Measurements from ENCODE around the gene CHAF1A. TPM values are rescaled to one million over a fixed set of nuclear protein-coding genes. Genes with fewer than 3 reads are reported as not detected.
A peak's percentile ranks its signal among the peaks of the same experiment; 100 is the strongest.

Gene CHAF1A
- total RNA-seq = 23.0 TPM

GRCh38 chr19:4402171-4403004 is at the start of gene CHAF1A:
CHAF1A (plus strand) TSS chr19:4402640; CDS start chr19:4402763, 123 bp downstream.
- DNase-seq (ENCODE audit: low spot score) = peak; percentile 99

GRCh38 chr19:4352701-4353121 is 49.7 kb upstream of the CHAF1A start:
- no peak for DNase-seq (ENCODE audit: low spot score)

DNA sequence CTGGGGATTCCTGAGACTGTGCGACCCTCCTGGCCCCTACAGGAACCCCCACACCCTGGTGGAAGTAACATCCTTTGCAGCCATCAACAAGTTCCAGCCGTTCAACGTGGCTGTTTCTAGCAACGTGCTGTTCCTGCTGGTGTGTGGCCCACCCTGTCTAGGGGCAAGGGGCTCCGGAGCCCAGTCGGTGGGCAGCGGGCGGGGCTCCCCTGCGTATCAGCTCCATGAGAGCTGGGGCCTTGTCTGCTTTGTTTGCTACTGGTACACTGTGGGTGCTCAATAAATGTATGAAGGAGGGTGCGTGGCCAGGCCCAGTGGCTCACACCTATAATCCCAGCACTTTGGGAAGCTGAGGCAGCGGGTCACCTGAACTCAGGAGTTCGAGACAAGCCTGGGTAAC is 48.2 kb upstream of the CHAF1A start:
- DNase-seq (ENCODE audit: low spot score) = no peak

DNA sequence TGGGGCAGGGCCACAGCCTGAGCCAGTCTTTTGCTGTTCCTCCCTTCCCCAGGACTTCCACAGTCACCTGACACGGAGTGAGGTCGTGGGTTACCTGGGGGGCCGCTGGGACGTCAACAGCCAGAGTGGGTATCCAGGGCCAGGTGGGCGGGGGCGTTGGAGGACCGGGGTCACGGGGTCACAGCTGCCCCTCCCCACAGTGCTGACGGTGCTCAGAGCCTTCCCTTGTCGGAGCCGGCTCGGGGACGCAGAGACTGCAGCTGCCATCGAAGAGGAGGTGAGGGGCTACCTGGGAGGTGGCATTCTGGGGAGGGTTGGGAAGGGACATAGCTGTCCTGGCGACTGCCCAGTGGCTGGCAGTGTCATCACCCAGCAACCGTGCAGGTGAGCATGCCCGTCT is 47.5 kb upstream of the CHAF1A start:
- no peak for DNase-seq (ENCODE audit: low spot score)

- no peak for DNase-seq (ENCODE audit: low spot score)
Measured at GRCh38 chr19:4357095-4357797, 45.2 kb upstream of the CHAF1A start.

- DNase-seq (ENCODE audit: low spot score) = no peak
Measured at GRCh38 chr19:4357921-4358326, 44.5 kb upstream of the CHAF1A start.

GRCh38 chr19:4358709-4359626 is 43.5 kb upstream of the CHAF1A start:
- DNase-seq (ENCODE audit: low spot score) = no peak

GRCh38 chr19:4359627-4360000 is 42.8 kb upstream of the CHAF1A start:
- no peak for DNase-seq (ENCODE audit: low spot score)

DNA sequence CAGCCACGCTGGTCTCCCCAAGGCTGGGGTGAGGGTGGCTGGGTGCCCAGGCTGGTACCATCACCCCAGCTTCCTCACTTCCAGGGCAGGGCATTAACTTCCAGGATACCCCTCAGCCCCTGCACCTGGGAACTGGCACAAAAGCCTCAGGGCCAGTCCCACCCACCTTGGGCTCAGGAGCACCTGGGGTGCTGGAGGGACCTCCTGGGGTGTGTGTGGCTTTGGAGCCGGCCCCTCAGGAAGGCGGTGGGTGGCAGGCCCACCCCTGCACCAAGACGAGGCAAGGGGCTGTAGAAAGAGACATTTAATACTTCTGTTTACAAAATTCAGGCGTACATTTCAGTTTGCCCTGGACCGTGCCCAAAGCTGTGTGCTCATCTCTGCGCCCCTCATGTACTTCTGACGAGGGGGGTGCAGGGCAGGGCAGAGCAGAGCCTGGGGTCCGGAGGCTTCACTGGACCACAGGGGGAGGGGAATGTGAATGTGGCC is 42.3 kb upstream of the CHAF1A start:
- DNase-seq (ENCODE audit: low spot score) = no peak

DNA sequence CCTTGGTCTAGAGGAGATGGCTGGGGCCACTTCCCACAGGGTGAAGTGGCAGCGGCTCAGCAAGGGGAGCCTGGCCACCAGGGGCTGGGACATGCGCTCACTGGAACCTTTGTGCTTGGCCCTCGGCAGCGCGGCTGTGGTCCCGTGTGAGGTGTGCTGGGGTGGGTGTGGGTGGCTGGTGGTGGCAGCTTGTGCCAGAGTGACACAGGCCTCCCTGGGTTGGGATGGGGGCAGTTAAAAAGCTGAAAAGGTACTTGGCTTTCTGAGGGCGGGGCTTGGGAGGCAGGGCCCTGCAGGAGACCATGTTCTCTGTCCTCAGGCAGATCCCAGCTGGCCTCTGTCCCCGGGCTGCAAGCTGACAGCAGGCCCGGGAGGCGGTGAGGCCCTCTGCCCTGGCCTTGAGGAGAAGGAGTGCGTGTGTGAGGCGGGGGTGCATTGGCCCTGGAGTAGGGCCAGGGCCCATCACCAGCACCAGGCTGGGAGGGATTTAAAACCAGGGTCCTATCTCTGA is 41.7 kb upstream of the CHAF1A start:
- no peak for DNase-seq (ENCODE audit: low spot score)

DNA sequence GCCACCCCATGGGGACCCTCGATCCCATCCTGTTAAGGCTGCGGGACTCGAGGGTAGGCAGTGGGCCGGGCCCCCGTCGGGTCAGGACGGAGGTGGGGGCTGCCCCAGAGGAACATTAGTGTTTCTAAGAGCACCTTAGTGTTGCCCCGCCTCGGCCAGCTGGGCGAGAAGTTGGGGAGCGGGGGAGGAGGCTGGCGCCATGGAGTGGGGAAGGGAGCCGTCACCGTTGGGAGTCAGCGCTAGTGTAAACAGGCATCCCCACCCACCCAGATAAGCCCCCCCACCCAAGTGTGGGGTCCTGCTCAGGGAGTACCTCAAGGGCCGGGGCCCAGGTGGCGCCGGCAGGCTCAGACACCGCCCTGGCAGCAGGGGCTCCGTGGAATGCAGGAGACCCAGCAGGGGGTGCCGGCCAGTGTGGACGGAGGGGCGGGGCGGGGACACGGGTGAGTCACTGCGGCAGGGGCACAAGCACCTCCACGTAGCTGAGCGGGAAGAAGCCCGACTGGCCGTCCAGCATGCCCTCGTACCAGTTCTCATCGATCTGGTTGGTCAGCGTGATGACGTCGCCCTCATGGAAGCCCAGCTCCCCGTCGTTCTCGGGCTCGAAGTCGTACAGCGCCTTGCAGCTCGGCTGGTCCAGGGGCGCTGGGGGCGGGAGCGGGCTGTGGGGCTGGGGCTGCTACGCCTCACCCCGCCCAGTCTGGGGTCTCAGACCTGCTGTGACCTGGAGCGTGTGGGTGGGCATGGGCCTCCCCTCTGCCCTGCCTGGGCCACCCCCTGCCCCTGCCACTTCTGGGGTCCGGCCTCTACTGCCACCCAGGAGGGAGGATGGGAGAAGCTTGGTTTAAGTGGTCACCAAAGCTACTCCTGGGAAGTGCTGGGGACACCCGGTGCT is 41.0 kb upstream of the CHAF1A start:
- DNase-seq (ENCODE audit: low spot score) = no peak

DNA sequence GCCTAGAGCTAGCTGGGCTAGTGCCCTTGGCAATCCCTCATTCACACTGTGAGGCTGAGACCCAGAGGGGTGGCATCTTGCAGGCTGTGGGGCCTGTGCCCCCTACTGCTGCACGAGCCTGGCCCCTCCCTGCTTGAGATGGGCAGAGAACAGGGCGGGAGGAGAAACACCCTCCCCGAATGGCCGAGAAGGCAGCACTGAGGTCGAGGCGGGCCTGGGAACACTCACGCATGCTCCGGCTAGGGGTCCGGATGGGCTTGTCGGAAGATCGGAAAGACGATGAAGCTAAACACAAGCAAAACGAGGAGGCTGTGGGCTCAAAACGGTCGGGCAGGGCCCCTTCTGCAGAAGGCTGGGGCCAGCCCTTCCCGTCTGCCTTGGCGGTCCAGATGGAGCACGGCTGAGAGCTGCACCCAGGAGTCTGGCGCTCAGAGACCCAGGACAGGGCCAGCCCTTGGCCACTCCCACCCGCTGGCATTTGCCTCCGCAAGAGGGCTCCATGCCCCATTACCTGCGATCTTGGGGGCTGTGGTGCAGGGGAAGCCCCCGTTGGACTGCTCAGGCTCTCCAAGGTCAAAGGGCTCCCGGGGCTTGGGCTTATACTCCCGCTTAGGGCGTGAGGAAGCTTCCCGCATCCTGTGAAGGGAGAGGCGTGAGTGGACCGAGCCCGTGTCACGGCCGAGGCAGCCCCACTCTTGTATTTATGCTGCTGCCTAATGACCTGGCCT is 40.2 kb upstream of the CHAF1A start:
- no peak for DNase-seq (ENCODE audit: low spot score)

DNA sequence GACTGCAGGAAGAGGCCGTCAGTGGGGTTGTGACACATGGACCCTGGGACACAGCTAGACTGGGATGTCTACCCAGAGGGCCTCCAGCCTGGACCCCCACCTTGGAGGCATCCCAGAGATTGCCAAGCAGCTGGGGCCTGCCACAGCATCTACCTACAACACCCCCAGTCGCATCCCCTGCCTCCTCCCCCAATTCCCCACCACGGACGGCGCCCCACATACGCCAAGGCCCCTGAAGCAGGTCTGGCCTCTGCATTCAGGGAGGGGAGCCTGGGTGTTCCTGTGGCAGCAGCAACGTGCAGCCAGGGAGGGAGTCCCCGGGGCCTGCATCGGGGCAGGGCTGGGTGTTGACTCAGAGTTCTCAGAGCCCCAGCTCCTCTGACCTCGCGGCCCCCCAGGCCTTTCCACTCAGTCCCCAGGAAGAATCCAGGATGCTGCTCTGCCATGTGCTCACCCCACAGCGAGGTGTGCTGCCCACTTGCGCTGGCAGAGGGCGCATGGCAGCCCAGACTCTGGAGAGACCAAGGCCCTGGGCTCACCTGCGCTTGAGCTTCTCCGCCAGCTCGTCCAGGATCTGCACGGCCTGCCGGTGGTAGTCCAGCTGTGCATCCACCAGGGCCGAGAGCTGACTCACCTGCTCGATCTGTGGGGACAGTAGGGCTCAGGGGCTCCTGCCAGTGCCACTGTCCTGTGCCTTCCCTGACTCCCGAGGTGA is 39.5 kb upstream of the CHAF1A start:
- no peak for DNase-seq (ENCODE audit: low spot score)

DNA sequence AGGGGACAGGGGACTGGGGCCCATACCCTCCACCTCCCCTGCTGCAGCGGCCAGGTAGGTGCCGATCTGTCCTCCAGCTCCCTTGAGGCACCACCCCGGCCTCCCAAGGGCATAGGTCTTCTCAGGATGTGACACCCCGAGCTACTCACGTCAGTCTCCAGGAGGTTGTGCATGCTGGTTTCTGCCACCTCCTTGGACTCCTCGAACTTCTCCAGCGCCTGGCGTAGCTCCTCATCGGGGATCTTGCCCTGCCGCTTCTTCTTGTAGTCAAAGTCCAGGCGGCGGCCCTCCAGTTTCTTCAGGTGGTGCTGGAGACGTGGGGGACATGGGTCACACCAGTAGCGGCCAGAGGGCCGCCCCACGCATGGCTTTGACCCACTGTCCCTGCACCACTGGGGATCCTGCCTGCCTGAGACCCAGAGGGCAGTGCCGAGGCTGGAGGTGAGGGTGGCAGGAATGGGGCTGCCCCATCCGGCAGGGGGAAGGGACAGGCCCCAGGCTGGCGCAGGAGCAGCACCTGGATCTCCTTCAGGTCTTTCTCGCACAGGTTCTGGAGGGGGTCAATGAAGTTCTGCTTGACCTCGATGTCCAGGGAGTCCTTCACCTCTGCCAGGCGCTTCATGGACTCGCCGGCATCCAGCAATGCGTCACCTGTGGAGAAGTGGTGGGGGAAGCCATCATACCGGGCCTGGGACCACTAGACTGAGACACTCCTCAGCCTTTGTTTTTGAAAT is 38.7 kb upstream of the CHAF1A start:
- DNase-seq (ENCODE audit: low spot score) = no peak

GRCh38 chr19:4365341-4365740 is 37.1 kb upstream of the CHAF1A start:
- no peak for DNase-seq (ENCODE audit: low spot score)

- DNase-seq (ENCODE audit: low spot score) = no peak
Measured at GRCh38 chr19:4365791-4366665, 36.4 kb upstream of the CHAF1A start.

GRCh38 chr19:4366666-4367335 is 35.6 kb upstream of the CHAF1A start:
- no peak for DNase-seq (ENCODE audit: low spot score)
